CD4-positive, alpha-beta T cell treated with Interferon alpha-2 for 1 hour (primary cell): ENCODE data around the gene BOD1.

ENCODE experiments used
- DNase-seq, 2 donors: peaks; one replicate each; pipeline ENCODE4 v3.0.0-alpha.2; 2020 to 2022

The BOD1 gene

GRCh38 chr5:173640156-173640804, 23.8 kb upstream of the BOD1 start:
- DNase-seq = no peak

- DNase-seq = no peak
Observed at GRCh38 chr5:173638126-173639040, 21.9 kb upstream of the BOD1 start.

GRCh38 chr5:173637340-173637739, 20.9 kb upstream of the BOD1 start:
- DNase-seq = no peak

DNA sequence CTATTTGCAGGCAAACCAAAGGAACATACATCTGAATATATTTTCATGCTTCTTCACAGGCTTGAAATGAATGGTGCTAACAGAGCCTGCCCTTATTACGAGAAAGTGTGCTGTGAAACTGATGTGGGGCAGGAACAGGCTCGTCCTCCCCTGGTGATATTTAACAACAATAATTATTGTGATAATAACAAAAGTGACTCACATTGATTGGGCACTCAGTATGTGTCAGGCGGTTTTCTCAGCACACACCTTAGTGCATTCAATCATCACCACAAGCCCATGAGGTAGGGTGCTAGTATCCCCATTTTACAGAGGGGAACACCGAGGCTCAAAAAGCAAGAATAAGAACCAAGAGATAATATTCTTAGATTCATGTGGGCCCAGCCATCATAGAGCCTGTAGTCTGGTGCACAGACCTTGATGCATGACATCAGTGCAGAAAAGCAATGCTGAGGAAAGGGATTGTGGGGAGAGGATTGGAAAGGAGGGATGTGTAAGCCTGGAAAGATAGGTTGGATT, 18.1 kb upstream of the BOD1 start:
- DNase-seq = no peak

GRCh38 chr5:173633304-173633703, 16.9 kb upstream of the BOD1 start:
- no peak for DNase-seq

DNA sequence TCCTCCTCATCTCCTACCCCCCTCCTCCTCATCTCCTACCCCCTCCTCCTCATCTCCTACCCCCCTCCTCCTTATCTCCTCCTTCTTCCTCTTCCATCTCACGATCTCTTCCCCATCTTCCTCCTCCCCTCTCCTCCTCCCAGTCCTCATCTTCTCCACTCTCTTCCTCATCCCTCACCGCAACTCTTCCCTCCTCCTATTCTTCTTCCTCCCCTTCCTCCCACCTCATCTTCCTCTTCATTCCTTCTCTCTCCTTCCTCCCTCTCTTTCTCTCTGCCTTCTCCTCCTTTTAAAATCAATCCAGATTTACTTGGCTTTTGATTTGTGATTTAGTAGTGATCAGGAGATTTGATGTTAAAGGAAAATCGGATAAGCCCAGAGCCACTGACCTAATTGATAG, 15.0 kb upstream of the BOD1 start:
- DNase-seq = no peak

- no peak for DNase-seq
Observed at GRCh38 chr5:173630724-173631365, 14.4 kb upstream of the BOD1 start.

DNA sequence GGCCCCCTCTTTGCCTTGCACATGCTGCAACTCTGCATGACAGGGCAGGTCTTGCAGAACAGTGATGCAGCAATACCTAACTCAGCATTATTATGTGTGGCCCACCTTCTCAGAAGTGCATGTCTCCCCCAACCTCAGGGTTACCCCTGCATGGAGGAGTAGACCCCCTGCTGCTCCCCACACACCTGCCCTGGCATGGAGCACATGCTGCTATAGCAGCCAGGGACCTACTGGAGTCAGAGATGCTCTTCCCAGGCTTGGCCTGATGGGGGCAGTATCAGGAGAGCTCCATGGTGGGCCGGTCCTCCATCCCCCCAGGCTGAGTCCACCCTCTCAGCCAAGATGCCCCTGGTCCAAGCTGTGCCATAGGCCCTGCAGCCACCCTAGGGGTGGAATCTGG, 13.2 kb upstream of the BOD1 start:
- no peak for DNase-seq

DNA sequence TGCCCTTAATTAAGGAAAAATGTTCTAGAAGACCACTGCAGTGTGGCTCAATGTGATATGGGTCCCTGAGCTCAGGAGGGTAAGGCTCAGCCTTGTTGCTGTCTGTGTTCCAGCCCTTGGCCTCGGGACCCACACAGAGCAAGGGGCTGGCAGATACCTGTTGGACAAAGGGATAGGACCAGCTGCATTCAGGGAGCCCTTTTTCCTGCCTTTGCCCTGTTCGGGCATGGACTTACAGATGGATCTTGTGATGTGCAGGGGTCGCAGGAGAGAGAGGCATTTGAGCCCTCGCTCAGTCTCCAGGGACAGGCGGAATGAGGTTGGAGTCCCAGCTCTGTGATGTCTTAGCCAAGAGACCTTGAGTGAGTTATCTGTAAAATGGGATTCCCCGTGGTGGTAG, 12.1 kb upstream of the BOD1 start:
- no peak for DNase-seq

- no peak for DNase-seq
Observed at GRCh38 chr5:173627860-173628392, 11.5 kb upstream of the BOD1 start.

DNA sequence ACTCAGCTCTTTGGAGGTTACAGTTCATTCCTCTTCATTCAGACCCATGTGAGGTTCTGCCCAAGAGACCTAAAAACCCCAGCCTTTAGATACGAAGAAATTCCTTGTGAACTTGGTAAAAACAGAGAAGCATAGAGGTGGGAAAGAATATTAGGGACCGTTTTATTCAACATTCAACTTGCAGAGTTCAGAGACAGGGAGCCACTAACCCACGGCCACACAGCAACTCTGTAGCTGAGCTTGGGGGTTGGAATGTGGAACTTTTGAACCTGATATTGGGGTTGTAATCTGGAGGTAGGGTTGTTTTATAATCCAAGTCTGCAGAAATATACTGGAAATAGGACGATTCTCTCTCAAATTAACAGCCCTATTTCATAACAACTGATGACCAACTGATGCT, 10.8 kb upstream of the BOD1 start:
- DNase-seq = no peak

- DNase-seq = no peak
Observed at GRCh38 chr5:173626505-173626820, 10.0 kb upstream of the BOD1 start.

DNA sequence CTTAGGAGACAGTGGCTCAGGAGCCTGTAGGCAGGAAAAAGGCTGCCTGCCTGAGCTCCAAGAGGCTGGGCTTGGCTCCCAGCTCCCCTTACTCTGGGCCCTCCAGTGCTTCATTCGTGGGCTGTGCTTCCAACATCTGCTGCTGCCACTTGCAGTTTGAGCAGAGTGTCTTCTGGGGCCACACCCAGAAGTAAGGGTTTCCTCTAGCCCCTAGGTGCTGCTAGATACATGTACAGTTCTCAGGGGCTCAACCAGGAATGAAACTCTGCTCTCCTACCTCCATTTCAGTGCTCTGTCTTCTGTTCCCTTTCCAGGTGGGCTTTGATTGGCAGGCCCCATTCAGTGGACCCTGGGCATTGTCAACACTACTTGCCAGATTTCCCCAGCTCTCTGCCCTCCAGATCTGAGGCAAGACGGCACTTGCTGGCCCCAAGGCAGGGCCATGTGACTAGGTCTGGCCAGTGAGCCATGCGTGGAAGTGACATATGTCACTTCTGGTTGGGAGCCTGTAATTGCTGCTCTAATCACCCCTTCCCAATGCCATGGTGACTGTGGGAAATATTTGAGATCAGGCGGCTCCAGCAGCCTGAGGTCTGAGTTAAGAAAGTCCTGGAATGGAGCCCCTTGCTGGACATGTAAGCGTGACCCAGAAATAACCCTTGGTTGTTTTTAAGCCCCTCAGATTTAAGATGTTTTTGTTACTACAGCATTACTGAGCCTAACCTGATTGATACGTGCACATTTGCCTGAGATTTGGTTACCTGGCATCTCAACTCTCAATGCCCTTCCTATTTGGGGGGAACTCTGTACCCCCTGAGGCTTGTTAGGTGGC, 9.4 kb upstream of the BOD1 start:
- peak in 1 of 2 donors; percentile 6 for DNase-seq

GRCh38 chr5:173625261-173625660, 8.8 kb upstream of the BOD1 start:
- DNase-seq = no peak

DNA sequence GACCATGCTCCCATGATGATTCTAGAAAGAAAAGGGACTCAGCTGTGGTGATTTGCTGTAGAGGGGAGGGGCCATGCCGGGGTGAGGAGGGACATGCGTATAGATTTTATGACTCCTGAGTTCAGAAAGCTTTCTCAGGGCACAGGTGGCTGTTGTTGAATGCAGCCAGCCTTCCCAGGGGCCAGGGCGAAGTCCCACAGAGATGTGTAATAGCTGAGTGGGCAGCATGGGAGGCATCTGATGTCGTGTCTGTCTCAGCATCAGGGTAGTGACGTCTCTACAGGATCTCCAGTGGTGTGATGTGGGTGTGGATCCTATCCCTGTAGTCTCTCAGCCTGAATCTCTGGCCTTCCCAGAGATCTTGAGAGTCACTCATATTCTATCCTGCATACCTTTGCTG, 7.8 kb upstream of the BOD1 start:
- DNase-seq = no peak

GRCh38 chr5:173623789-173624188, 7.3 kb upstream of the BOD1 start:
- no peak for DNase-seq

DNA sequence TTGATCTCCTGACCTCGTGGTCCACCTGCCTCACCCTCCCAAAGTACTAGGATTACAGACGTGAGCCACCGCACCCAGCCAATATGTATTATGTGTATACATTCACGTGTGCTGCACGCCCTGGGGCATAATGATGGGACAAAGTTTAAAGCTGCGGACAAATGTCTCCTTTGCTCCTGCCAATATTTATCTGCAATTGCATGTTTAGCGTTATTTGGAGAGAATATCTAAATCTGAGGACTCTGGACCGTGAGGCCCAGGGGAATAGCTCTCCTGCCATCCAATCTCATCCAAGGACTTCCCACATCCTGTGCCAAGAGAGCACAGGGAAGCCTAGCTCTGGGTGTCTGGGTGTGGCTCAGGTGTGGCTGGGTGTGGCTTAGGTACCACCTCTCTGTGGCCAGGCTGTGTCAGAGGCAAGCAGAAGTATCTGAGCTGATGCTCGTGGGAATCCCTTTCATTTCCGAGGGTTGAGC, 6.9 kb upstream of the BOD1 start:
- DNase-seq = no peak

GRCh38 chr5:173622183-173623047, 6.0 kb upstream of the BOD1 start:
- no peak for DNase-seq

GRCh38 chr5:173620784-173621183, 4.3 kb upstream of the BOD1 start:
- DNase-seq = no peak

DNA sequence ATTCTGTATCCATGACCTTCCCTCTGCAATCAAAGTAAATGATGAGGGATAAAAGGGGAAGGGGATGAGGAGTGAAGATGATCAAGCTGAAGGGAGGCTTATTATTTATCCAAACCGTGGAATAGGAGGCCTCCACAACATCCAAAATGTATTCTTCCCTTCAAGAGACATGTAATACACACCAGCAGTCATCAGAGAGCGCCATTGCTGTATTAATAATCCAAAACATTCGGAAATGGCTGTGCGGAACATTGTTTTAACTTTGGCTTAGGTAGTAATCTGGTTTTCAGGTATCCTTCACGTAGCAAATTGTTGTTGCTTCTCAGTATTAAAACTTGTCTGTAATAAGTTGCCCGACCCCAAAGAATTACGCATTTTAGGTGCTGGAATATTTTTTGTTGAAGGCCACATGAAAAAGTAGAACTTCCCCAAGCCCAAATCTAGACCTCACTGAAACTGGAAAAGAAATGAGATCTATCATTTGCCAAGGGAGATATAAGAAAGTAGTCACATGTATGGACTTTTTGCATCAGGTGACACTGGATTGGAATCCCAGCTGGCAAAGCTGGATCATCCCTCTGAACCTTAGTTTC, 2.6 kb upstream of the BOD1 start:
- DNase-seq = peak; percentile 52 to 78
